HL-60 (cell line): Measurements from ENCODE around the gene PSMD3.

ENCODE experiments used
- CTCF ChIP-seq: IDR thresholded peaks from one replicate; pipeline ENCODE4 v1.5.1; 2011; ENCODE audit warnings: low read length, control low read depth, inconsistent platforms; ENCODE audit not compliant: insufficient read depth
- POLR2AphosphoS5 ChIP-seq: IDR thresholded peaks from 2 replicates; pipeline ENCODE4 v1.6.1; 2012; ENCODE audit warnings: low read depth

GRCh38 chr17:40022497-40022896 lies 41.9 kb downstream of the PSMD3 start:
- no peak for TF ChIP-seq CTCF
- TF ChIP-seq POLR2AphosphoS5 = no peak
